ENCODE measurements around the gene FDX2.

The FDX2 gene

GRCh38 chr19:10295847-10296591 is 19.8 kb downstream of the FDX2 start:
- DNase-seq, result no peak

- DNase-seq, result no peak
Measured at GRCh38 chr19:10295305-10295846, 20.4 kb downstream of the FDX2 start.

- DNase-seq, result no peak
Measured at GRCh38 chr19:10294368-10294697, 21.5 kb downstream of the FDX2 start.

GRCh38 chr19:10293637-10294367 is 22.0 kb downstream of the FDX2 start:
- no peak for DNase-seq

- no peak for DNase-seq
Measured at GRCh38 chr19:10292789-10293636, 22.8 kb downstream of the FDX2 start.

GRCh38 chr19:10292206-10292788 is 23.5 kb downstream of the FDX2 start:
- DNase-seq, result no peak

- no peak for DNase-seq
Measured at GRCh38 chr19:10291554-10292205, 24.1 kb downstream of the FDX2 start.

- DNase-seq, result no peak
Measured at GRCh38 chr19:10290876-10291553, 24.8 kb downstream of the FDX2 start.

GRCh38 chr19:10290357-10290875 is 25.4 kb downstream of the FDX2 start:
- no peak for DNase-seq

- DNase-seq, result no peak
Measured at GRCh38 chr19:10289836-10290356, 25.9 kb downstream of the FDX2 start, which contains the start of gene ICAM5. ICAM5 (plus strand) TSS chr19:10289952; CDS start chr19:10290044, 92 bp downstream.

- DNase-seq, result peak; percentile 68
Measured at GRCh38 chr19:10289167-10289835, 26.5 kb downstream of the FDX2 start.

- no peak for DNase-seq
Measured at GRCh38 chr19:10288662-10289166, 27.1 kb downstream of the FDX2 start.

GRCh38 chr19:10286803-10287737 is 28.7 kb downstream of the FDX2 start, which contains the start of gene ICAM4:
ICAM4 (plus strand) TSS chr19:10286955; CDS start chr19:10287013, 58 bp downstream.
- DNase-seq, result no peak

- DNase-seq, result no peak
Measured at GRCh38 chr19:10285393-10285792, 30.4 kb downstream of the FDX2 start.

GRCh38 chr19:10284960-10285278 is 30.9 kb downstream of the FDX2 start:
- DNase-seq, result no peak

GRCh38 chr19:10284065-10284959 is 31.5 kb downstream of the FDX2 start:
- DNase-seq, result no peak

GRCh38 chr19:10283301-10284064 is 32.3 kb downstream of the FDX2 start:
- DNase-seq, result no peak
